Measurements from ENCODE around the gene CUL3.

DNA sequence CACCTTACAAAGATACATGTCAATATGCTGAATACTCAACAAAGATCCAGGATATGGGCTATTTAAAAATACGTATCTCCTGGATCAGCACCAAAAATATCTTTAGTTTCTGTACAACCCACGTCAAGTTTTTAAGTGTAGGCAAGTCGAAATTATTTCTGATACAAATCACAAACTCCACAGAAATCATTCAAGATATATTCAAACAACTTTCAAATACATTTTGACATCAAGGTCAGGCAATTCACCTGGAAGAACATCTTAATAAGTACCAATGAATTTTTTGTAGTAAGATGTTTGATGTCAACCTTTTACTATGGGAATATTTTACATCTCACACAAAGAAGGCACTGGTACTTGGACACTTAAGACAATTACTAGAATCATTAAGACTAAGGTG lies 86.2 kb downstream of the CUL3 start:
- TF ChIP-seq, protein P1, sequence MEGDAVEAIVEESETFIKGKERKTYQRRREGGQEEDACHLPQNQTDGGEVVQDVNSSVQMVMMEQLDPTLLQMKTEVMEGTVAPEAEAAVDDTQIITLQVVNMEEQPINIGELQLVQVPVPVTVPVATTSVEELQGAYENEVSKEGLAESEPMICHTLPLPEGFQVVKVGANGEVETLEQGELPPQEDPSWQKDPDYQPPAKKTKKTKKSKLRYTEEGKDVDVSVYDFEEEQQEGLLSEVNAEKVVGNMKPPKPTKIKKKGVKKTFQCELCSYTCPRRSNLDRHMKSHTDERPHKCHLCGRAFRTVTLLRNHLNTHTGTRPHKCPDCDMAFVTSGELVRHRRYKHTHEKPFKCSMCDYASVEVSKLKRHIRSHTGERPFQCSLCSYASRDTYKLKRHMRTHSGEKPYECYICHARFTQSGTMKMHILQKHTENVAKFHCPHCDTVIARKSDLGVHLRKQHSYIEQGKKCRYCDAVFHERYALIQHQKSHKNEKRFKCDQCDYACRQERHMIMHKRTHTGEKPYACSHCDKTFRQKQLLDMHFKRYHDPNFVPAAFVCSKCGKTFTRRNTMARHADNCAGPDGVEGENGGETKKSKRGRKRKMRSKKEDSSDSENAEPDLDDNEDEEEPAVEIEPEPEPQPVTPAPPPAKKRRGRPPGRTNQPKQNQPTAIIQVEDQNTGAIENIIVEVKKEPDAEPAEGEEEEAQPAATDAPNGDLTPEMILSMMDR (IDR thresholded peaks at IDR 0.05 in 4 of 5, conservative IDR thresholded peaks at IDR 0.05 in 1 of 5), result no peak
- no peak for TF ChIP-seq POLR2A (IDR thresholded peaks at IDR 0.05)

Measured in gastrocnemius medialis (tissue), 4 donors.